ENCODE results near the gene RRP15.

DNA sequence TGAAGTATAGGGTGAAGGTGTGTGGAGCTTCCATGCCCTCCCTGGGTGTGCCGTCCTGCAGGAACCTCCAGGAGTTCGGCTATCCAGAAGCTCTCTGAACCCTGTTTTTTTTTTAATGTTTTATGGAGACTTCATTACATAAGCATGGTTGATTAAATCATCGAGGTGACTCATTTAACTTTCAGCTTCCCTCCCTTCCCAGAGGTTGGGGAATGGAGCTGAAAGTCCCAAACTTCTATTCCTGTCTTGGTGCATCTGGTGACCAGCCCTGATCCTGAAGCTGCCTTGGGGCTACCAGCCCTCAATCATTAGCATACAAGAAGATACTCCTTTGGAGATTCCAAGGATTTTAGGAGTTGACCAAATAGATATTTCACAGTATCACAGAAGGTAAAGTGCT lies 9.5 kb downstream of the RRP15 start:
- TF ChIP-seq, protein P1, sequence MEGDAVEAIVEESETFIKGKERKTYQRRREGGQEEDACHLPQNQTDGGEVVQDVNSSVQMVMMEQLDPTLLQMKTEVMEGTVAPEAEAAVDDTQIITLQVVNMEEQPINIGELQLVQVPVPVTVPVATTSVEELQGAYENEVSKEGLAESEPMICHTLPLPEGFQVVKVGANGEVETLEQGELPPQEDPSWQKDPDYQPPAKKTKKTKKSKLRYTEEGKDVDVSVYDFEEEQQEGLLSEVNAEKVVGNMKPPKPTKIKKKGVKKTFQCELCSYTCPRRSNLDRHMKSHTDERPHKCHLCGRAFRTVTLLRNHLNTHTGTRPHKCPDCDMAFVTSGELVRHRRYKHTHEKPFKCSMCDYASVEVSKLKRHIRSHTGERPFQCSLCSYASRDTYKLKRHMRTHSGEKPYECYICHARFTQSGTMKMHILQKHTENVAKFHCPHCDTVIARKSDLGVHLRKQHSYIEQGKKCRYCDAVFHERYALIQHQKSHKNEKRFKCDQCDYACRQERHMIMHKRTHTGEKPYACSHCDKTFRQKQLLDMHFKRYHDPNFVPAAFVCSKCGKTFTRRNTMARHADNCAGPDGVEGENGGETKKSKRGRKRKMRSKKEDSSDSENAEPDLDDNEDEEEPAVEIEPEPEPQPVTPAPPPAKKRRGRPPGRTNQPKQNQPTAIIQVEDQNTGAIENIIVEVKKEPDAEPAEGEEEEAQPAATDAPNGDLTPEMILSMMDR (IDR thresholded peaks at IDR 0.05): no peak
- no peak for TF ChIP-seq POLR2AphosphoS5 (IDR thresholded peaks at IDR 0.05; ENCODE audit: low read depth, low read length)

All from Panc1 (cell line).